Stimulated activated CD4-positive, alpha-beta T cell treated with anti-CD3 and anti-CD28 coated beads, Interleukin-1b, Interleukin-23, amount 100 ng/mL, for 48 hours (primary cell): ENCODE results near the gene STK26.
"Not testable (repeated sequence)": the region's sequence is repeated elsewhere in the genome, so short reads cannot be mapped to it uniquely, and the experiment has no call there.

Experiments
- DNase-seq: peaks from one replicate; pipeline ENCODE4 v3.0.0-alpha.2; 2020

Gene STK26

DNA sequence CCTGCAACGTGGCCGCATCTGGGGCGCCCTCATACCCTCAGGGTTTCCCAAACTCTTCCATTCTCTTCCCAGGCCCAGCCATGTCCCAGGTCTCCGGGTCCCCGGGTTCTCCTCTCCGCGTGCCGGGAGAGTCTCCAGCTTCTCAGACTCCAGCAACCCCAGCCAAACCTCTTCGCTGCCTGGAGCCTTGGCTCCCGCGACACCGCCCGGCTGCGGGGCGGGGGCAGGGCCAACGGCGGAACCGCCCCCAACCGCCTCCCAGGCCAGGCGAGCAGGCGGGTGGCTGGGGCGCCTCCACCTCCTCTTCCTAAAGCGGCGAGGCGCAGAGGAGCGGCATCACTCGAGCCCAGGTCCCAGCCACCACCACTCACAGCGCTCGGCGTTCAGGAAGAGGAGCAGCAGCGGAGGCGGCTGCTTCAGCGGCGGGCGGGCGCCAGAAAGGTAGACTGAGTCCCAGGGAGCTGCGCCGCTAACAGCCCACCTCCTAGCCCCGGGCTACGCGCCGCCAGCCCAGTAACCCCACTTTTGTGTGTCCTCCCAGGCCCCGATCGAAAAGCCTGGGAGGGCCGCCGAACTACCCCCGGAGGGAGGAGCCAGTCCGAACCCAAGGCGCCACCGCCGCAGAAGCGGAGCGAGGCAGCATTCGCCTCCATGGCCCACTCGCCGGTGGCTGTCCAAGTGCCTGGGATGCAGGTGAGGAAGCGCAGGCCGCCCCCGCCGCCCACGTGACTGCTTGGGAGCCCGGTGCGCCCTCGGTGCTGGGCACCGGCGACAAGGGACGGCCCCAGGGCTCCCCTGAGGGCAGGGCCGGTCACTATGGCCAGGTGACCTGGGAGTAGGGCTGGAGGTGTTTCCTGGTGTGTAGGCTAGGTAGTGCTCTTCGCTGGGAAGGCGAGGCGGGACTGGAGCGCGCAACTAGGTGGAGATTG lies at the start of gene STK26:
Gene STK26, plus strand, starts transcription at position 336 of the 929 bp plus-strand sequence. Its CDS starts 316 bp downstream, at position 652.
- DNase-seq = peak; percentile 79

GRCh38 chrX:131975851-131976250 lies 47.3 kb upstream of the STK26 start:
- no peak for DNase-seq

- no peak for DNase-seq
These were observed 45.5 kb upstream of the STK26 start for GRCh38 chrX:131977619-131978018.

DNA sequence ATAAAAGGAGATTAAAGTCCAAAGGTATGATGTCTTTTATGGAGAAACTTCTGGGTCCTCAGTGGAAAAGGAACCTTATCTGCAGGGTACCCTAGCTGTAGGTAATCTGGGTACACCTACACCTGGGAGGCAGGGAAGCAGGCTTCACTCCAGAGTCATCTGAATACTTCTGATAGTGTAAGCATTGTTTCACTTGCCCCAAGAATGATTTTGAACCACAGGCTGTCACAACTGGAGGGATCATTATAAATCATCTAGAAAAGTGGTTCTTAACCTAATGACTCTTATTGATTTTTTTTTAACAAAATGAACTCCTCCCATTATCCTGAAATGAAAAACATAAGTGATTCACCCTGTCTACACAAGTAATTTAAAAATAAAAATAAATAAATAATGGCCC lies 44.0 kb upstream of the STK26 start:
- DNase-seq = peak; percentile 3

- peak; percentile 13 for DNase-seq
These were observed 37.5 kb upstream of the STK26 start for GRCh38 chrX:131985526-131986049.

GRCh38 chrX:131987252-131987651 lies 35.9 kb upstream of the STK26 start:
- no peak for DNase-seq

- DNase-seq = no peak
These were observed 34.9 kb upstream of the STK26 start for GRCh38 chrX:131988236-131988635.

GRCh38 chrX:132001127-132001526 lies 22.0 kb upstream of the STK26 start:
- peak; percentile 28 for DNase-seq

GRCh38 chrX:132004728-132005127 lies 18.4 kb upstream of the STK26 start:
- no peak for DNase-seq

DNA sequence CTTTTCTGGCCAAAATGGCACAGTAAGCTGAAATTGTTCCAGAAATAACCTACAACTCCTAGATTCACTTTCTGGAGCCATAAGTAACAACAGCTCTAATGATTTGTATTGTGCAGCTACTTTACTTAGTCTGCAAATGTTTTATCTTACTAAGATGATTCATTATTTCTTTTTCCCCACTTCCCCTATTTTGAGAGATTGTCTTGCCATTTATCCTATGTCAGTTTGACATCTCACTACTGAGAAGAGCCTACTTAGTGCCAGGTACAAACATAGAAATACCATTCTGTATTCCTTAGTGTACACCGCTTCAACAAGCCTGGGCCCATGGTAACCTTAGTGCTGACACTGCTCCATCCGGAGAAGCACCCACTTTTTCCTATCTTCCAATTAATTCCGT lies 13.8 kb upstream of the STK26 start:
- DNase-seq = no peak

GRCh38 chrX:132010213-132010612 lies 12.9 kb upstream of the STK26 start:
- DNase-seq = not testable (repeated sequence)

DNA sequence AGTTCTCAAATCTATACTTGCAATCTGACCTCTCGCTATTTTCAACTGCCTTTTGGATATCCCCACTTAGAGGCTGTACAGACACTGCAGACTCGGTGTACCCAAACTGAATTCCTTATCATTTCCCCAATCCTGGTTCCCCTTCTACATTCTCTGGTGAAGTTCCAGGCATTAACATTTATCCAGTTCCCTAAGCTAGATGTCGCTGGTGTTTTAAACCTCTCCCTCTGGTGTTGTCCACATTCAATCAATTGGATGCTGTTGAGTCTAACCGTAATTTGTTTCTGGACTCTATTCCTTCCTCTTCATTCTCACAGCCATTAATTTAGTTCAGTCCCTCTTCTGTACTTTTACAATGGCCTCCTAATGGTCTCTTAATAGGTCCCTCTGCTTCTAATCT lies 7.2 kb upstream of the STK26 start:
- DNase-seq = no peak

- DNase-seq = no peak
These were observed 6.3 kb upstream of the STK26 start for GRCh38 chrX:132016628-132017430.

- no peak for DNase-seq
These were observed 5.5 kb upstream of the STK26 start for GRCh38 chrX:132017431-132018185.

DNA sequence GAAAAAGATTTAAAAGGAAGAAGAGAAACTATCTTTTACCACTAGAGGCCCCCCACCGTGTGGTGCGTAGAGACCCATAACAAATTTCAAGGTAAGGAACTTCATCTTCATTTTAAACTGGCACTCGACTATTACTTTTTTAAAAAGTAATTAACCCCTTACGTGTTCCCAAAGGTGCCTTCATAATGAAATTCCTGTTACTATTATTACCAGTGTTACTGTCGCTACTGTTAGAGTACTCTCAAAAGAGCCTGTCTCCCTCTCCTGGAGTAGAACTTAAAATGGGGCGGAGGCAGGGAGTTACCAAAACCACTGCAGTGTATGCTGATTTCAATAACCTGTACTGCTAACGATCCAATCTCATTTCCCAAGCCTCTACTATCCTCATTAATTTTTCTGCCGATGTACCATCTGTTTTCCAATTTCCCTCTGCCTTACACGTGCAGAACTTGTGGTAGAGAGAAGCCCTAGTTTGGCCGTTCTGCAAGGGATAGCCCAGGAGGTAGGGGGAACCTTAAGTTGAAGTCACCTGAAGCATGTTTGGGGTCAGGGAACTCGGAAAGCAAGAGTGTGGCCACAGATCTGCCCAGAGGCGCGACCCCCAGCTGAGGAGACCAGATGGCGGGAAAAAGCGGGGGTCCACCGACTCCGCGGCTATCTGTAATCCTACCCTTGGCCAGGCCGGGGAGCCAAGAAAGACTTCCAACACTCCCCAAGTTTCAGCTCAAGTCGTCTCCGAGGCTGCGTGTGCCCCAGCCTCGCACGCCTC lies 720 bp upstream of the STK26 start:
- no peak for DNase-seq

DNA sequence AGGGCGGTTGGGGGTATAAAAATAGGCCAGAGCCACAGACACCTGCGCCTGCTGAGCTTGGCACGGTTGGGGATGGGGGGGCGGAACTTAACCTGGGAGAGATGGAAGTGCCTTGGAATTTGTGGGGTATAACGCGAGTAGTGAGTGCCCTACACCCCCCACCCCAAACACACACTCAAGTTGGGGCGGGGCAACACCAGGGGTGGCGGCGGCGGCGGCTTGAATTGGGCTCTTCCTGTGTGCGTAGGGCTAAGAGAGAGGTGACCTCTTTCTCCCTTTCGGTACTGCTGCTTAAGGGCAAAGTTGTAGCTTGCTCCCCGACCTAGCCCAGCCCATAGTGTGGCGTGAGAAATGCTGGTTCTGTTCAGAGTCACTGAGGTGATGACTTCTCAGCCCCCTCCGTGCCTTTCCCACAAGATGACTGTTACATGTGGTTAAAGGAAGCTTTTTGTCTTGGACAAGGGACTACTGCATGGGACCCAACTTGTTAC lies 839 bp downstream of the STK26 start:
- peak; percentile 73 for DNase-seq

GRCh38 chrX:132025041-132025440 lies 1.9 kb downstream of the STK26 start:
- DNase-seq = no peak

DNA sequence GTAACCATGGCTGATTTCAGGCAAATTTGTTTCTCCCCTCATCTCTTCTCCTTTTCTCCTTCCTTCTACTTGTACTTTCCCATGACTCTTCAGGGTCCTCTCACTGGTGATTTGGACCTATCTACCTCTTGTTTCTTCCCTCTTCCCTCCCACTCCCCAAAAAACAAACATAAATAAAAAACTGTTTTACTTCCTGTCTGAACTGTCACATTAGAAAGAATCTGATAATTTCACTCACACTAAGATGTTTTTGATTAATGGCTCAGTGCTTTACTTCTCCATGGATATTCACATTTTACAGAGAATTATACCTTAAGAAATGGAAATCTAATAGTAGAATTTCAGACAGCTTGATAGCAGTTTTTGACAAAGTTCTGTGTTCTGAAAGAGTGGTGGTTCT lies 7.2 kb downstream of the STK26 start:
- no peak for DNase-seq

DNA sequence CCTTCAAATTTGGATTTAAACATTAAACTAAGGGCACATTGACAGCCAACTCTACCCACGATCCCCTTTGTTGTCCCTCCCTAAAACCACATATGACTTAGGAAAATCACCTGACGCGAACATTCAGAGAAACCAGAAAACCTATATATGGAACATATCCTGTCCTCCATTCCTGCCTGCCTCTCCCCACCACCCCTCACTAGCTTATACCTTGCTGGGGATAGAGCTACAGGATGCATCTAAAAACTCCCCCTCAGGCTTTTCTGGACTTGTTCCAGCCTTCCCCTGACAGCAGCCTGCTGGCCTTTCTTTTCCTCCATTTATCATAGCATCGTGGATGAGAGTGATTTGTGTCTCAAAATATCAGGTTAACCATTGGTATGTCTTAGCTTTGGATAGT lies 8.8 kb downstream of the STK26 start:
- DNase-seq = no peak

- no peak for DNase-seq
These were observed 10.1 kb downstream of the STK26 start for GRCh38 chrX:132033166-132033565.

GRCh38 chrX:132034648-132035047 lies 11.5 kb downstream of the STK26 start:
- DNase-seq = no peak

DNA sequence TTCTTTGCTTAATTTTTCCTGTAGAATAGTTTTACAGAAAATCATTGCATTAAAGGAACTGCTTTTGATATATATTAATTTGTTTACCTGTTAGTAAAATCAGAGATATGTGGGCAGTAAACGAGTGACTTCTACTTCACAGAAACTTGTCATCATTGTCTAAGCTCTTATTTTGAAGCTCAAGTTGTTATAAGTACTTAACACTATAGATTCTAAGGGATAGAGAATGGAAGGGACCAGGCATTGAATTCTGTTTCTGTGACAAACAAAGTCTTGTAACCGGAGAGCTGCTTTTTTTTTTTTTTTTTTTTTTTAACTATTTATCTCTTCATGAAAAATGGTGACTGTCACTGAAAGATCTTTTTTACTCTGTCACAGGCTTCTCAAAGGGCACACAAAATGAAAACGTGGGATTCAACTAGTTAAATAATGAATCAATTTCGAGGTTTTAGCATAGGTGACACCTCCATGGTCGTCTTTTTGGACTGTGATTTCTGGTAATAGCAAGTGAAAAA lies 14.4 kb downstream of the STK26 start:
- DNase-seq = no peak
